Small intestine (tissue), 7 donors: ENCODE results near the gene SYNRG. TPM values are rescaled to one million over a fixed set of nuclear protein-coding genes. Genes with fewer than 3 reads are reported as not detected.
A peak's percentile ranks its signal among the peaks of the same experiment; 100 is the strongest.

Experiments used
- DNase-seq, 2 donors: peaks; one replicate each; pipeline versions ENCODE4 v3.0.0 to v3.0.0-alpha.2; 2013
- FAIRE-seq: peaks from 2 replicates; lab custom pipeline; 2012; peaks lifted over from hg19 to GRCh38; lab: Jason Lieb, UNC
- H3K27ac ChIP-seq, 3 donors: one replicate each; pipeline ENCODE4 v1.5.1; 2013; ENCODE audit warnings: low read length in 2 of 3, mild to moderate bottlenecking in 2 of 3, control low read depth in 1 of 3, inconsistent platforms in 1 of 3, low read depth in 1 of 3, moderate library complexity in 1 of 3
- H3K27me3 ChIP-seq, 3 donors: one replicate each; pipeline ENCODE4 v1.6.1; 2013; ENCODE audit warnings: low read length in 3 of 3, inconsistent platforms in 1 of 3; ENCODE audit not compliant: control insufficient read depth in 3 of 3, insufficient read depth in 3 of 3
- H3K36me3 ChIP-seq, 3 donors: one replicate each; pipeline ENCODE4 v1.6.1; 2013; ENCODE audit warnings: low read length in 3 of 3, inconsistent platforms in 1 of 3, low read depth in 1 of 3, mild to moderate bottlenecking in 1 of 3, moderate library complexity in 1 of 3; ENCODE audit not compliant: control insufficient read depth in 3 of 3, insufficient read depth in 2 of 3
- H3K4me1 ChIP-seq, 3 donors: one replicate each; pipeline ENCODE4 v1.6.1; 2013; ENCODE audit warnings: low read length in 2 of 3, inconsistent platforms in 1 of 3, low read depth in 1 of 3, mild to moderate bottlenecking in 1 of 3, moderate library complexity in 1 of 3; ENCODE audit not compliant: control insufficient read depth in 3 of 3, insufficient read depth in 2 of 3
- H3K4me3 ChIP-seq, 3 donors: one replicate each; pipeline ENCODE4 v1.5.1; 2013; ENCODE audit warnings: low read length in 3 of 3, control low read depth in 1 of 3, inconsistent platforms in 1 of 3, low read depth in 1 of 3, mild to moderate bottlenecking in 1 of 3, moderate library complexity in 1 of 3
- H3K9me3 ChIP-seq, 2 donors: one replicate each; pipeline ENCODE4 v1.6.1; 2013; ENCODE audit warnings: low read depth in 1 of 2, low read length in 1 of 2; ENCODE audit not compliant: control insufficient read depth in 2 of 2, insufficient read depth in 1 of 2
- WGBS, 3 donors: extraction: QIAGEN DNeasy Blood & Tissue Kit; methylation state at CpG; one replicate each; pipeline ENCODE4 v1.1.7; 2013; 5-methylcytosine and 5-hydroxymethylcytosine counted together
- polyA plus RNA-seq, 4 donors: library from polyadenylated mRNA; stranded (reverse) in 3 of 4; unstranded in 1 of 4; fragments of 200-250 nt in 3 of 4; fragments of 120-200 nt in 1 of 4; gene quantifications; one replicate each; pipeline versions ENCODE4 v1.2.1 to v1.2.3, GENCODE V29; 2013
- donor health status: healthy with polysubstance abuse.
- donor health status: control.
- donor health status: control.
- donor health status: Bipolar disorder and iron deficiency.
- donor health status: healthy.

SYNRG gene
- polyA plus RNA-seq, 4 donors = 7.6 to 35.8 (median 9.2) TPM

- no peak for DNase-seq
- WGBS, 3 donors = 82 to 87% (median 84%) methylated on average over 6 of the region's 6 CpGs
- Histone ChIP-seq H3K36me3 (peaks cover 2 to 28% (median 15%) of the 10 kb centered on the region in 3 donors), H3K27ac (no peak overlapping the region), H3K9me3 (no peaks in the 10 kb centered on the region), H3K27me3 (no peaks in the 10 kb centered on the region), H3K4me1 (no peaks in the 10 kb centered on the region), H3K4me3 (no peak overlapping the region)
- FAIRE-seq = no peak
These were observed 16.9 kb downstream of the SYNRG start for GRCh38 chr17:37592291-37592690.

- H3K27me3 ChIP-seq = no peaks in the 10 kb centered on the region
- WGBS, 3 donors = 88 to 92% (median 90%) methylated on average over 3 of the region's 3 CpGs
- no peak overlapping the region for H3K27ac ChIP-seq
- peaks cover 5 to 46% (median 20%) of the 10 kb centered on the region in 3 donors for H3K36me3 ChIP-seq
- no peaks in the 10 kb centered on the region for H3K9me3 ChIP-seq
- no peaks in the 10 kb centered on the region for H3K4me1 ChIP-seq
- no peak overlapping the region for H3K4me3 ChIP-seq
- FAIRE-seq = no peak
- no peak for DNase-seq
These were observed 24.2 kb downstream of the SYNRG start for GRCh38 chr17:37585066-37585465.

GRCh38 chr17:37576281-37576680, 32.9 kb downstream of the SYNRG start:
- no peak overlapping the region for H3K27ac ChIP-seq
- no peaks in the 10 kb centered on the region for H3K27me3 ChIP-seq
- H3K9me3 ChIP-seq = no peaks in the 10 kb centered on the region
- no peak for DNase-seq
- 92 to 97% (median 95%) methylated on average over 3 of the region's 3 CpGs for WGBS, 3 donors
- FAIRE-seq = no peak
- H3K4me1 ChIP-seq = no peaks in the 10 kb centered on the region
- no peak overlapping the region for H3K4me3 ChIP-seq
- H3K36me3 ChIP-seq = peaks cover 9 to 28% (median 11%) of the 10 kb centered on the region in 3 donors

- peaks cover 9 to 26% (median 12%) of the 10 kb centered on the region in 3 donors for H3K36me3 ChIP-seq
- no peak overlapping the region for H3K4me3 ChIP-seq
- FAIRE-seq (no peak), DNase-seq (no peak)
- no peaks in the 10 kb centered on the region for H3K4me1 ChIP-seq
- H3K27ac ChIP-seq = no peak overlapping the region
- WGBS, 3 donors = 92 to 96% (median 94%) methylated on average over 2 of the region's 2 CpGs
- no peaks in the 10 kb centered on the region for H3K27me3 ChIP-seq
- H3K9me3 ChIP-seq = no peaks in the 10 kb centered on the region
These were observed 34.8 kb downstream of the SYNRG start for GRCh38 chr17:37574427-37574826.

GRCh38 chr17:37571674-37572073, 37.5 kb downstream of the SYNRG start:
- no peak overlapping the region for H3K4me3 ChIP-seq
- no peaks in the 10 kb centered on the region for H3K4me1 ChIP-seq
- peaks cover 11 to 25% (median 21%) of the 10 kb centered on the region in 3 donors for H3K36me3 ChIP-seq
- no peak for FAIRE-seq
- no peaks in the 10 kb centered on the region for H3K27me3 ChIP-seq
- no peak overlapping the region for H3K27ac ChIP-seq
- DNase-seq = no peak
- no peaks in the 10 kb centered on the region for H3K9me3 ChIP-seq
- WGBS, 3 donors = 68 to 86% (median 68%) methylated on average over 3 of the region's 3 CpGs

GRCh38 chr17:37570527-37571093, 38.6 kb downstream of the SYNRG start:
- Histone ChIP-seq H3K27ac (no peak overlapping the region), H3K9me3 (no peaks in the 10 kb centered on the region), H3K4me3 (no peak overlapping the region), H3K36me3 (peaks cover 11 to 25% (median 19%) of the 10 kb centered on the region in 3 donors), H3K4me1 (no peaks in the 10 kb centered on the region), H3K27me3 (no peaks in the 10 kb centered on the region)
- FAIRE-seq (no peak), DNase-seq (peak; percentile 25 to 31)
- 93 to 95% (median 95%) methylated on average over 8 of the region's 8 CpGs for WGBS, 3 donors

- DNase-seq = no peak
- H3K9me3 ChIP-seq = no peaks in the 10 kb centered on the region
- peaks cover 11 to 34% (median 21%) of the 10 kb centered on the region in 3 donors for H3K36me3 ChIP-seq
- FAIRE-seq = no peak
- no peaks in the 10 kb centered on the region for H3K4me1 ChIP-seq
- H3K27me3 ChIP-seq = no peaks in the 10 kb centered on the region
- 62 to 86% (median 68%) methylated on average over 2 of the region's 2 CpGs for WGBS, 3 donors
- no peak overlapping the region for H3K27ac ChIP-seq
- no peak overlapping the region for H3K4me3 ChIP-seq
These were observed 40.7 kb downstream of the SYNRG start for GRCh38 chr17:37568350-37569053.

GRCh38 chr17:37567538-37567937, 41.7 kb downstream of the SYNRG start:
- FAIRE-seq = no peak
- WGBS, 3 donors = 93 to 99% (median 98%) methylated on average over 4 of the region's 4 CpGs
- peaks cover 11 to 34% (median 21%) of the 10 kb centered on the region in 3 donors for H3K36me3 ChIP-seq

More at GRCh38 chr17:37567538-37567937, 41.7 kb downstream of the SYNRG start:
- no peak overlapping the region for H3K4me3 ChIP-seq
- no peaks in the 10 kb centered on the region for H3K9me3 ChIP-seq
- DNase-seq = no peak
- H3K27me3 ChIP-seq = no peaks in the 10 kb centered on the region
- H3K27ac ChIP-seq = no peak overlapping the region
- no peaks in the 10 kb centered on the region for H3K4me1 ChIP-seq
